ENCODE measurements around the gene AKIP1. TPM values are rescaled to one million over a fixed set of nuclear protein-coding genes. Genes with fewer than 3 reads are reported as not detected.

AKIP1 gene
- total RNA-seq, 1 donor, result 39.1 TPM

DNA sequence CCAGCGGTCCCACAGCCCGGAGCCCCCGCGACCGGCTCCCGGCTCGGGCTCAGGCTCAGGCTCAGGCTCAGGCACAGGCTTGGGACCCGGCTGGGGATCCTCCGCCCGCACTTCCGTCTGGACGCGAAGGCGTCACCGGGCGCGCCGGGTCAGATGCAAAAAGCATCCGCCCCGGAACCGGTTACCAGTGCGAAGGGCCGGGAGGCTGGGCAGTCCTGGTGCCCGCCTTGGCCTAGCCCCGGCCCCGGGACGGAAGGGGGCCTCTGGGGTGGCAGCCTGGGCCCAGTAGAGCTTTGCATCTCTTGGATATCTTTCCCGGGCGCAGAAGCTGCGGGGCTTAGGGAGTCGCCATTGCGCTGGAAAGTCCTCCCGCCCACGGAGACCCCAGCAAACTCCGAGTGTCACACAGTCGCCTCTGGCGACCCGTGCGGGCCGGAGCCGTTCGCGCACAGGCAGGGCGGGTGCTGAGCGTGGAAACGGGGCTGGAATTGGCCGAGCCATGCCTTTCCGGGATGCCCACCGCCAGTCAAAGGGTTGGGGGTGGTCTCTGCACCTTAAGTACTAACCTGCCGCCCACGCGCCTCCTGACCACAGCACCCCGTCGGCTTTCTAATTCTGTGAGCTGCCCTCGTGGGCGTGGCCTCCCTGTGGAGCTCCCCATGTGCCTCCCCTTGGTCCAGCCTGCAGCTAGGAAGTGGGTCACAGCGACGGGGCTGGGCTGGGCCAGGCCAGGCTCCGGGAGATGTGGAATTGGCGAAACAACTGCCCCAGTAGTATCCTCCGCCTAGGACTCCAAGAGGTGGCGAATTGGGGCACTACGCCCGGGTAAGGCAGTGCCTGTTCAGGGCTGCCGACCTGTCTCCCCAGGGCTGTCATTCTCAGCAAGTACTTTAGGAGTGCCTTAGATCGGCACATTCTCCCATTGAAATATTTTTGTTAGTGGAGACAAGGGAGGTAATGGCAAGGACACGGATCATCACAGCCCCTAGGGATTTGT is 53.6 kb downstream of the AKIP1 start, which contains the start of gene TMEM9B:
TMEM9B (minus strand) TSS at position 119 of the 997 bp plus-strand sequence. CDS start 129 bp downstream, outside the sequence.
- peak; percentile 97 for DNase-seq (ENCODE audit: insufficient read length, low spot score, missing footprints)
- Histone ChIP-seq H3K27ac (ENCODE audit: low read depth, low read length) (peak within 1 kb of the TSS; percentile 88), H3K27me3 (ENCODE audit: insufficient read depth, low read length) (no peaks in the 10 kb centered on the region), H3K4me3 (ENCODE audit: insufficient read depth, low read length) (peak within 1 kb of the TSS; percentile 94), H3K36me3 (ENCODE audit: insufficient read depth, low read length) (no peaks in the 10 kb centered on the region), H3K4me2 (ENCODE audit: insufficient read depth, low read length) (peak within 1 kb of the TSS; percentile 88), H3K9me3 (ENCODE audit: low read depth, low read length) (no peaks in the 10 kb centered on the region), H3K4me1 (ENCODE audit: insufficient read depth, low read length) (peaks cover 19% of the 10 kb centered on the region), H3K79me2 (ENCODE audit: insufficient read depth, low read length) (peaks cover 43% of the 10 kb centered on the region), H4K20me1 (ENCODE audit: insufficient read depth, low read length) (peaks cover 6% of the 10 kb centered on the region), H2AFZ (ENCODE audit: low read length) (peak within 1 kb of the TSS; percentile 92)
- TF ChIP-seq, protein P1, sequence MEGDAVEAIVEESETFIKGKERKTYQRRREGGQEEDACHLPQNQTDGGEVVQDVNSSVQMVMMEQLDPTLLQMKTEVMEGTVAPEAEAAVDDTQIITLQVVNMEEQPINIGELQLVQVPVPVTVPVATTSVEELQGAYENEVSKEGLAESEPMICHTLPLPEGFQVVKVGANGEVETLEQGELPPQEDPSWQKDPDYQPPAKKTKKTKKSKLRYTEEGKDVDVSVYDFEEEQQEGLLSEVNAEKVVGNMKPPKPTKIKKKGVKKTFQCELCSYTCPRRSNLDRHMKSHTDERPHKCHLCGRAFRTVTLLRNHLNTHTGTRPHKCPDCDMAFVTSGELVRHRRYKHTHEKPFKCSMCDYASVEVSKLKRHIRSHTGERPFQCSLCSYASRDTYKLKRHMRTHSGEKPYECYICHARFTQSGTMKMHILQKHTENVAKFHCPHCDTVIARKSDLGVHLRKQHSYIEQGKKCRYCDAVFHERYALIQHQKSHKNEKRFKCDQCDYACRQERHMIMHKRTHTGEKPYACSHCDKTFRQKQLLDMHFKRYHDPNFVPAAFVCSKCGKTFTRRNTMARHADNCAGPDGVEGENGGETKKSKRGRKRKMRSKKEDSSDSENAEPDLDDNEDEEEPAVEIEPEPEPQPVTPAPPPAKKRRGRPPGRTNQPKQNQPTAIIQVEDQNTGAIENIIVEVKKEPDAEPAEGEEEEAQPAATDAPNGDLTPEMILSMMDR (IDR thresholded peaks at IDR 0.05; ENCODE audit: extremely low read depth, low read depth, low read length), result no peak

DNA sequence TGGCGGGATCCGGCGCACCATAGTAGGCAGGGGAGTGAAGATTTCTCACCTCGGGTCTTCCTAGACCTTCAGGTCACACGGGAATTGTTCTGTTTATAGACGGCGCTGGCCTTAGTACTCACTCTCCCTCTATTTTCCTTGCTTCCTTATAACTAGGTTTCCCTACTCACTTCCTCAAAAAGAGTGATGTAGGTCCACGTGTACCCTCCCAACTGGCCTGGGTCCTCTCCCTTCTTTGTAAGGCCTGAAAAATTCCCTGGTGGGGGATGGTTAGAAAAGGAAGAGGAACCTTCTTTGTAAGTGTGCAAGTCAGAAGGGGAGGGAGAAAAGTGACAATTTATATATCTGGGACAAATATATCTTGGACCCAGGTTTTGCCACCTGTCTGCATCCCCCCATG is 56.2 kb downstream of the AKIP1 start:
- Histone ChIP-seq H2AFZ (ENCODE audit: low read length) (no peak overlapping the region), H3K79me2 (ENCODE audit: insufficient read depth, low read length) (peaks cover 24% of the 10 kb centered on the region), H3K27me3 (ENCODE audit: insufficient read depth, low read length) (no peaks in the 10 kb centered on the region), H3K9me3 (ENCODE audit: low read depth, low read length) (no peaks in the 10 kb centered on the region), H3K36me3 (ENCODE audit: insufficient read depth, low read length) (no peaks in the 10 kb centered on the region), H3K27ac (ENCODE audit: low read depth, low read length) (no peak overlapping the region), H4K20me1 (ENCODE audit: insufficient read depth, low read length) (peaks cover 6% of the 10 kb centered on the region), H3K4me1 (ENCODE audit: insufficient read depth, low read length) (peaks cover 15% of the 10 kb centered on the region), H3K4me2 (ENCODE audit: insufficient read depth, low read length) (no peak overlapping the region), H3K4me3 (ENCODE audit: insufficient read depth, low read length) (no peak overlapping the region)
- TF ChIP-seq, protein P1 (IDR thresholded peaks at IDR 0.05; ENCODE audit: extremely low read depth, low read depth, low read length), result no peak
- no peak for DNase-seq (ENCODE audit: insufficient read length, low spot score, missing footprints)

Small RNA genes lying within 50 kb of the gene (small RNA-seq; reads per million reads assigned to genes)
- gene RF00019, result not detected

Other genes starting within 250 kb of the AKIP1 start
- 9.0 and 10.9 TPM in 2 replicates for gene TRIM66, start 228.5 kb upstream of the AKIP1 start, total RNA-seq
- gene RPL27A, start 228.4 kb upstream of the AKIP1 start, total RNA-seq, result 710 and 869 TPM in 2 replicates
- gene C11orf16, start 21.8 kb downstream of the AKIP1 start, total RNA-seq, result 0.29 TPM in 1 of 2 replicates, not detected in the other
- not detected in 2 replicates for gene ASCL3, start 31.8 kb downstream of the AKIP1 start, total RNA-seq
- 32.6 and 40.1 TPM in 2 replicates for gene TMEM9B, start 53.3 kb downstream of the AKIP1 start, total RNA-seq
- gene NRIP3, start 92.8 kb downstream of the AKIP1 start, total RNA-seq, result 6.2 and 6.8 TPM in 2 replicates
- gene SCUBE2, start 180.4 kb downstream of the AKIP1 start, total RNA-seq, result 1.8 and 2.7 TPM in 2 replicates

Data from osteoblast (primary cell).